Neural cell (in vitro differentiated cells): ENCODE data around the gene DTD2.

Experiments used
- EP300 ChIP-seq: fragments of 450-650 bp; conservative IDR thresholded peaks from 2 replicates; pipeline ENCODE4 v1.6.1; 2014; ENCODE audit warnings: antibody characterized with exemption, mild to moderate bottlenecking, moderate library complexity; ENCODE audit not compliant: poor library complexity, severe bottlenecking
- EZH2 ChIP-seq: fragments of 200-600, 300-800 bp; shearing (Covaris generic), sonication (generic); IDR thresholded peaks from 2 replicates; pipeline ENCODE4 v1.6.1; 2014; ENCODE audit warnings: antibody characterized with exemption, low read length, borderline replicate concordance, mild to moderate bottlenecking; ENCODE audit not compliant: insufficient read depth, poor library complexity, severe bottlenecking
- MXI1 ChIP-seq: fragments of 450-650 bp; conservative IDR thresholded peaks from 2 replicates; pipeline ENCODE4 v1.6.1; 2014; ENCODE audit warnings: antibody characterized with exemption, mild to moderate bottlenecking; ENCODE audit not compliant: poor library complexity, severe bottlenecking
- POLR2AphosphoS5 ChIP-seq: IDR thresholded peaks from 2 replicates; pipeline ENCODE4 v1.6.1; 2012
- RAD21 ChIP-seq: fragments of 450-650 bp; conservative IDR thresholded peaks from 2 replicates; pipeline ENCODE4 v1.6.1; 2014; ENCODE audit warnings: antibody characterized with exemption, mild to moderate bottlenecking, moderate library complexity
- TAF1 ChIP-seq: IDR thresholded peaks from 2 replicates; pipeline ENCODE4 v1.6.1; 2012; ENCODE audit warnings: low read depth
- TF ChIP-seq, protein P1 (sequence below): fragments of 450-650 bp; IDR thresholded peaks from 2 replicates; pipeline ENCODE4 v1.5.1; 2014; ENCODE audit warnings: antibody characterized with exemption, mild to moderate bottlenecking, moderate library complexity; ENCODE audit not compliant: poor library complexity, severe bottlenecking
- TF ChIP-seq, protein P2 (sequence below): IDR thresholded peaks from 2 replicates; pipeline ENCODE4 v1.6.1; 2012; ENCODE audit warnings: borderline replicate concordance

GRCh38 chr14:31465111-31465510 is 7.8 kb upstream of the DTD2 start:
- TF ChIP-seq, protein P1, sequence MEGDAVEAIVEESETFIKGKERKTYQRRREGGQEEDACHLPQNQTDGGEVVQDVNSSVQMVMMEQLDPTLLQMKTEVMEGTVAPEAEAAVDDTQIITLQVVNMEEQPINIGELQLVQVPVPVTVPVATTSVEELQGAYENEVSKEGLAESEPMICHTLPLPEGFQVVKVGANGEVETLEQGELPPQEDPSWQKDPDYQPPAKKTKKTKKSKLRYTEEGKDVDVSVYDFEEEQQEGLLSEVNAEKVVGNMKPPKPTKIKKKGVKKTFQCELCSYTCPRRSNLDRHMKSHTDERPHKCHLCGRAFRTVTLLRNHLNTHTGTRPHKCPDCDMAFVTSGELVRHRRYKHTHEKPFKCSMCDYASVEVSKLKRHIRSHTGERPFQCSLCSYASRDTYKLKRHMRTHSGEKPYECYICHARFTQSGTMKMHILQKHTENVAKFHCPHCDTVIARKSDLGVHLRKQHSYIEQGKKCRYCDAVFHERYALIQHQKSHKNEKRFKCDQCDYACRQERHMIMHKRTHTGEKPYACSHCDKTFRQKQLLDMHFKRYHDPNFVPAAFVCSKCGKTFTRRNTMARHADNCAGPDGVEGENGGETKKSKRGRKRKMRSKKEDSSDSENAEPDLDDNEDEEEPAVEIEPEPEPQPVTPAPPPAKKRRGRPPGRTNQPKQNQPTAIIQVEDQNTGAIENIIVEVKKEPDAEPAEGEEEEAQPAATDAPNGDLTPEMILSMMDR: no peak
- TF ChIP-seq TAF1 (no peak), EP300 (no peak), RAD21 (no peak), EZH2 (no peak), POLR2AphosphoS5 (no peak), MXI1 (no peak)
- TF ChIP-seq, protein P2, sequence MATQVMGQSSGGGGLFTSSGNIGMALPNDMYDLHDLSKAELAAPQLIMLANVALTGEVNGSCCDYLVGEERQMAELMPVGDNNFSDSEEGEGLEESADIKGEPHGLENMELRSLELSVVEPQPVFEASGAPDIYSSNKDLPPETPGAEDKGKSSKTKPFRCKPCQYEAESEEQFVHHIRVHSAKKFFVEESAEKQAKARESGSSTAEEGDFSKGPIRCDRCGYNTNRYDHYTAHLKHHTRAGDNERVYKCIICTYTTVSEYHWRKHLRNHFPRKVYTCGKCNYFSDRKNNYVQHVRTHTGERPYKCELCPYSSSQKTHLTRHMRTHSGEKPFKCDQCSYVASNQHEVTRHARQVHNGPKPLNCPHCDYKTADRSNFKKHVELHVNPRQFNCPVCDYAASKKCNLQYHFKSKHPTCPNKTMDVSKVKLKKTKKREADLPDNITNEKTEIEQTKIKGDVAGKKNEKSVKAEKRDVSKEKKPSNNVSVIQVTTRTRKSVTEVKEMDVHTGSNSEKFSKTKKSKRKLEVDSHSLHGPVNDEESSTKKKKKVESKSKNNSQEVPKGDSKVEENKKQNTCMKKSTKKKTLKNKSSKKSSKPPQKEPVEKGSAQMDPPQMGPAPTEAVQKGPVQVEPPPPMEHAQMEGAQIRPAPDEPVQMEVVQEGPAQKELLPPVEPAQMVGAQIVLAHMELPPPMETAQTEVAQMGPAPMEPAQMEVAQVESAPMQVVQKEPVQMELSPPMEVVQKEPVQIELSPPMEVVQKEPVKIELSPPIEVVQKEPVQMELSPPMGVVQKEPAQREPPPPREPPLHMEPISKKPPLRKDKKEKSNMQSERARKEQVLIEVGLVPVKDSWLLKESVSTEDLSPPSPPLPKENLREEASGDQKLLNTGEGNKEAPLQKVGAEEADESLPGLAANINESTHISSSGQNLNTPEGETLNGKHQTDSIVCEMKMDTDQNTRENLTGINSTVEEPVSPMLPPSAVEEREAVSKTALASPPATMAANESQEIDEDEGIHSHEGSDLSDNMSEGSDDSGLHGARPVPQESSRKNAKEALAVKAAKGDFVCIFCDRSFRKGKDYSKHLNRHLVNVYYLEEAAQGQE: no peak
